GM12891 (cell line): ENCODE measurements around the gene CDC42EP3.

Source experiments
- DNase-seq: peaks from one replicate; pipeline ENCODE4 v3.0.0; 2011; ENCODE audit warnings: low spot score; ENCODE audit not compliant: insufficient read length
- FAIRE-seq: peaks from 2 replicates; lab custom pipeline; 2011; peaks lifted over from hg19 to GRCh38; lab: Jason Lieb, UNC
- PAX5 ChIP-seq: IDR thresholded peaks from 2 replicates; pipeline ENCODE4 v1.6.1; 2011; ENCODE audit warnings: low read length, moderate library complexity, mild to moderate bottlenecking; ENCODE audit not compliant: insufficient read depth, severe bottlenecking
- POLR2A ChIP-seq: IDR thresholded peaks from 2 replicates; pipeline ENCODE4 v1.6.1; 2011; ENCODE audit warnings: low read depth, low read length, control low read depth
- POLR2AphosphoS5 ChIP-seq: IDR thresholded peaks from 2 replicates; pipeline ENCODE4 v1.6.1; 2011; ENCODE audit warnings: low read depth, low read length, control low read depth
- POU2F2 ChIP-seq: IDR thresholded peaks from 2 replicates; pipeline ENCODE4 v1.6.1; 2011; ENCODE audit warnings: low read depth, mild to moderate bottlenecking, control low read depth, low read length, moderate library complexity
- SPI1 ChIP-seq: IDR thresholded peaks from 2 replicates; pipeline ENCODE4 v1.6.1; 2011; ENCODE audit warnings: low read depth, low read length, control low read depth
- TAF1 ChIP-seq: IDR thresholded peaks from 2 replicates; pipeline ENCODE4 v1.6.1; 2011; ENCODE audit warnings: low read depth, low read length, control low read depth

Gene CDC42EP3

DNA sequence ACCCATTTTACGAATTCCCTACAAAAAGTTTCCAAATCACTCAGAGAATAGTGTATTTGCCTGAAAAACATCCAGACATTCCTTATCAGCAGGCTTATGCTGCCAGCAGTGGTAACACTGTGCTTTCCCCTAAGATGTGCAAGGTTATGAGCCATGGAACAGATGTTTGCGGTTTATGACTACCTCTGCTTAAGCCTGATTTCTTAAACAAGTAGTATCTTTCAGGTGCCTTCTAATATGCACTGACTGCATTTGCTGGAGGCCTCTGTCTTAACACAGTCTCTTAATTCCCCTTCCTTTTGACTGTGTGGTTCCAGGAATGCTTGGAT is 54.8 kb downstream of the CDC42EP3 start:
- FAIRE-seq: peak; percentile 96
- DNase-seq: no peak
- TF ChIP-seq SPI1: no peak
- no peak for TF ChIP-seq POLR2A
- no peak for TF ChIP-seq POU2F2
- no peak for TF ChIP-seq TAF1
- no peak for TF ChIP-seq PAX5
- no peak for TF ChIP-seq POLR2AphosphoS5

DNA sequence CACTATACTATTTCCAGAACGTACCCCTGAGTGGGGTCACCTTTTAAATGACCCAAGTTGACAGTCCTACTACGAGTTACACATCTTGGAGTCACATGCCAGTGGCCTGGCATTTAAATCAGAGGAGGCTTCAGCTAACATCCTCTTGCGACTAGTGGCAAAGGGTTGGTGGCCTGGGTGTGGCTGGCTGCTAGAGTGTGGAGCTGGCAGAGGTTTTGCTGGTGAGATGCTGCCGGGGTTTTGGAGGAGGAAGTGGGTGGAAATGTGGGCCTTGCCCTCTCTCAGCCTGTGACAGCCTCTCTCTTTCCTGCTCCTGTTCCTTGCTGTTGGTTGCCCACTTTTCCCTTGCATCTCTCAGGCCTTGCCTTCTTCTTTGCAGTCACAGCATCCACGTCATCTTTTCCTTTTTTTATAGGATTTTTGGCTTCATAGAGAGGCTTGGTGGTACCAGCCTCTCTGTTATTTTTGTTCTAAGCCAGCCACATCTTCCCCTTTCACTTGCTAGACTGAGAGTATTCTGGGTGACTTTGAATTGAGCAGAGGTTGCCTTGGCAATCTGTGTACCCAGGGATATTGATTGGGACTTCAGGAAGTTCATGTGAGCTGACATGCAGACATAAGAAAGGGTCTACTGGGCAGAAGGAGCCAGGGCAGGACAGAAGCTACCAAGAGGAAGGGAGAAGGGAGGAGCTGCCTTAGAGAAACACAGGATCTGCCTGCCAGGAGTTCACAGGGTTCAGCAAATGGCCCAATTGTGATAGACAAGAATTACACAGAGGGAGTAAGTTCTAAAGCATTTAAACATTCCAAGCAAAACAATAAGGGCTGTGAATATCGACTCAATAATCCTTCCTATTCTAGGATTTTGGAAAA is 55.4 kb downstream of the CDC42EP3 start:
- no peak for DNase-seq
- no peak for TF ChIP-seq POLR2A
- TF ChIP-seq POLR2AphosphoS5: no peak
- no peak for TF ChIP-seq TAF1
- no peak for TF ChIP-seq PAX5
- TF ChIP-seq POU2F2: no peak
- peak; percentile 74 for TF ChIP-seq SPI1
- peak; percentile 76 for FAIRE-seq

DNA sequence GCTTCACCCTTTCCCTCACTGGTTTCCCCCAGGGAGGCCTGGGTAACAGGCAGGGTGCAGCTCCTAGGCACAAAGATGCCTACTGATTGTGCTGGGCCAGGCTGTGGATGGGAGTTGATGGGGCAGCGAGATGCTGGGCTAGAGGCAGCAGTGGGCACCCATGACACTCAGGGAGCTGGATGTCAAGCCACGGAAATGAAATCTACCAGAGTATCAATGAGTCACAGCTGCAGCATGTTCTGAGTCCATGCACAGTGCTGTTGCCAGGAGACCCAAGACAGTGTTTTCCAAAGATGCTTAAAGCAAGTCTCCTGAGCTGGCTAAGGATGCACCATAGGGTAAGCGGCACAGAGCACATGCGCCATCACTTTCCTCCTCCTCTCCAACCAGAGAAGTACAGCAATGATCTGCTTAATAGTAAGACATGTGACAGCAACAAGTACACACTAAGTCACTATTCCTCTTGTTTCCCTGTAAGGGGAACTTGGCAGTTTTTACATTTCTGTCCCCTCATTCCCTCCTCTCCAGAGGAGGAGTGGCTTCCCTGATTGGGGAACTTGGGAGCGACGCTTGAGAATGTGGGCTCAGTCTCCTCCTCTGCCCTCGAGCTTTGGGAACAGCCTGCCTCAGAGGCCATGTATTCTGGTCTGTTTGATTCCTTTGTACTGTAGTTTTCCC is 57.2 kb downstream of the CDC42EP3 start:
- TF ChIP-seq PAX5: no peak
- TF ChIP-seq POU2F2: no peak
- no peak for TF ChIP-seq POLR2A
- TF ChIP-seq POLR2AphosphoS5: no peak
- TF ChIP-seq TAF1: no peak
- no peak for TF ChIP-seq SPI1
- DNase-seq: no peak
- no peak for FAIRE-seq

DNA sequence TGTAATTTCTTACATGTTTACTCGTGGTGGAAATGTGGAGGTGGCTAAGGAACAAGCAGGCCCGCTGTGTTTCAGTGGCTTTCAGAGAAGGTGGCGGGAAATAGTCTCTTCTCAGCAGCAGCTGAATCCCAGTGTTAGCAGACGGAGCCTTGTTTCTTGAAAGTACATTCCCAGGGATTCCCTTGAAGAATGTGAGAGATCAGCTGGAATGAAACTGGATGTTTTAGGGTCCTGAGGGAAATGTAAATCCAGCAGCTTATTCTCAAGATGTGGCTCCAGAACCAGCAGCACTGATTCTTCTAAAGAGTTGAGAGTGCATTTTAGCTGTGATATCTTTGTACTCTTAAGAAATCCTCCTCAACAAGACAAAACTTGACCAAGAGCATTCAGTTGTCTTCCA is 59.1 kb downstream of the CDC42EP3 start:
- FAIRE-seq (no peak), DNase-seq (no peak)
- no peak for TF ChIP-seq POLR2AphosphoS5
- no peak for TF ChIP-seq POLR2A
- no peak for TF ChIP-seq TAF1
- no peak for TF ChIP-seq SPI1

DNA sequence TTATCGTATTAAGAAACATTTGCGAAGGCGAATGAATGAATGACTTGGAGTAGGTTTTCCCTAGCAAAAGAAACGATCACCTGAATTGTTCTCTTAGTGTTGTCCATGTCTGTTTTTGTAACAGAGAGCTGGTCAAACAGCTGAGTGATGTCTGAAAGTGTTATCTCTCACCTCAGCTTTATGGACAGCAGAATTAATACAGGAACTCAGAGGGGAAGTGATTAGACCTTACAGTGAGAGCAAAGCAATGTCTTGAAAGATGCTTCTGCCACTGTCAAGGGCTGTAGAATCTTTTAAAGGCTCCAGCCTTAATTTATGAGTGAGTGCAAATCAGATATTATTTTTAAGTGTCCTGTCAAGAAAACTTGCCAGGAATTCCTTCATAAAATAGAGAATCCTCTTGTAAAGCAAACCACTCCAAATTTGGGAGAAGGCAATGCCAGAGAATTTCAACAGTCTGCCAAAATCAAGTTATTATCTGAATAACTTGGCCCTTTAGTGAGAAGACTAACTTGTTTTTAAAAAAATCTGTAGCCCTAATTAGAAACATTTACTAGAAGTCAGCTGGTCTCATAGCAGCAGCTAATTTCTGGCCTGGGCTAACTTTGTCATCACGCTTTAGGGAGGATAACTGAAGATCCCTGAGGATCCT is 60.7 kb downstream of the CDC42EP3 start:
- DNase-seq (no peak), FAIRE-seq (no peak)
- TF ChIP-seq SPI1 (peak; percentile 44; the same call in 1 of the 2 replicates), POLR2A (no peak)

DNA sequence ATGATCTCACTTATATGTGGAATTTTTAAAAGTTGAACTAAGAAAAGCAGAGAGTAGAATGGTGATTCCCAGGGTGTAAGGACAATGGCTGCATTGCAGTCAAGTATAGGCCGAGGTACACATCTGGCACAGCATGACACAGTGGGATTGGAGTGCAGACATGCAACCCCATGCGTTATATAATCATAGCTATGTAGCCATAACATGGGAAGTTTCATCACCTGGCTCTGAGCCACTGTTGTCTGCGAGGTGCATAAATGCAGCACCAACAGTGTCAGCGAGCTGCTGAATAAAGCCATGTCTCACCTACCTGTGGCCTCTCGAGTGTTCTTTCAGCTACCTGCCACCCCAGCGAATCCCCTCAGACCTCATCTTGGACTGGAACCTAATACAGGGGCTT is 61.7 kb downstream of the CDC42EP3 start:
- FAIRE-seq: peak; percentile 43
- TF ChIP-seq POLR2A (no peak), POLR2AphosphoS5 (no peak), PAX5 (no peak), SPI1 (no peak), TAF1 (no peak)
- DNase-seq: no peak

DNA sequence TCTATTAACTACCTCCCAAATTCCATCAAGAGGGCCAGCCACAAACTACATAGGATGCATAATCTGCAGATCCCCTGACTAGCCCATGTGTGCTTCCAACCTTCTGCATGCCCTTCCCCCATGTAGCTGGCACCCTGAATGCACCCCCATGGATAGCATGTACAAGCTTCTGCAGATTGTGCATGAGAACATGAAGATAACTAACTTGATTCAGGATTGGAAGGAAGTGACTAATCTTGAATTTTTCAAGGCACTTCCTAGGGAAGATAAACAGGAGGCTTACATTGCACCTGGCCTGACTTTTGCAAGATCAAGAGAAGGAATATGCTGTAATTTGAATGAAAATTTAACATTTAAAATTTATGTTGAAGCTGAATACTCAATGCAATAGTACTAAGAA is 66.7 kb downstream of the CDC42EP3 start:
- TF ChIP-seq POU2F2: no peak
- FAIRE-seq (no peak), DNase-seq (no peak)

DNA sequence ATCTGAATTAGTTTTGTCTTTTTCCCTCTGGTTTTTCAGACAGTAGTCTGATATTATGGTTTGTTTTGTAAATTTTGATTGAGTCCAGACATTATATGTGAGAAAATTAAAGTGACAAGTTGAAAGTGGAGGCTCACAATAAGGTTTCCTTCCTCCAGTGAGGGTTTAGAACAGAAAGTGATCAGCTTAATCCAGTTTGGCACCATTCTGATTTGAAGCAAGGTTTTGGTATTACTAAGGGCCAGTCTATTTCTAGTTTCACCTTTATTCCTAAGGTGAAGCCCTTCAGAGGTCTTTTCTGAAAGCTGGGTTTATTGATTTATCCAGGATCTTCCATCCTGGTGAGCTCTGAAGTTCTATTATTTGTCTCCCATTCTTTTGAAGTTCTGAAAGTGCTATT is 68.7 kb downstream of the CDC42EP3 start:
- FAIRE-seq (peak; percentile 63), DNase-seq (no peak)

DNA sequence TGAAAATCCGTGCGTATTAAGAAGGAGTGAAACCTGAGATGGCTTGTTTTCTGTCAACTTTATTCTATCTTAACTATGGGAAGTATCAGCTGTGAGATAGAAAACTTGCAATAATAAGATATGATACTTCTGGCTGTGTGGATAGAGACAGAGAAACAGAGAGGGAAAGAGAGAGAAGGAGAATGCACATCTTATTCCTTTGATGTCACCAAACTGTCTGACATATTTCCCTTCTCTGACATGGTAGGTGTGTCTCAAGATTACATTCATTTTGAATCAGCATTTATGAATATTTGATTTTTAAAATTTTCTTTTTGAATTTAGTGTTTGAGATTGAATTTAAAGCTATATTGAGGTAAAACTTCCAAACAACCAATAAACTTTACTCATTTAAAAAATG is 69.4 kb downstream of the CDC42EP3 start:
- peak; percentile 80 for FAIRE-seq
- no peak for TF ChIP-seq SPI1
- TF ChIP-seq PAX5: no peak
- DNase-seq: no peak

More for the DNA sequence above, 68.7 kb downstream of the CDC42EP3 start:
- TF ChIP-seq PAX5 (no peak), POLR2AphosphoS5 (no peak), POU2F2 (no peak), POLR2A (no peak), TAF1 (no peak), SPI1 (no peak)

DNA sequence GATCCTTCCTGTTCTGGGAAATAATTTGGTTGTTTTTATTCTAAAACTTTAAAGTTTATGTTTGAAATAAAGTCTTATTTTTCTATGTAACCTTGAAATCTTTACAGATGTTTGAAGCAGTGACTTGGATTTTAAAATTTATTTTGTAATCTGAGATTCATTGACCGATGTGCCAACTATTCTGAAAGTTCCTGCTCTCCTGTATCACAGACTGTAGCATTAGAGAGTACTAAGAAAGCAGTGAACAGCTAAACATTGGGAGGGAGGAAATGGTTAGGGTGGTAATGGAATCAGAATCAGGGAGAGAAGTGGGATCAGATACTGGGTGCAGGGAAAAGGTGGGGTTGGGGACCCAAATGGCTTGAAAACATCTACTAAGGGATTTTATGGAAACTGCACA is 69.9 kb downstream of the CDC42EP3 start:
- TF ChIP-seq POLR2AphosphoS5 (no peak), POLR2A (no peak), PAX5 (no peak), SPI1 (no peak)
- peak; percentile 16 for FAIRE-seq
- no peak for DNase-seq
